ENCODE results near the gene PXMP2. TPM values are rescaled to one million over a fixed set of nuclear protein-coding genes. Genes with fewer than 3 reads are reported as not detected.

Gene PXMP2
- total and polyA plus RNA-seq, 4 donors = 43.8 to 259 (median 135) TPM

GRCh38 chr12:132642846-132643835, 44.2 kb upstream of the PXMP2 start:
- TF ChIP-seq, protein P1, sequence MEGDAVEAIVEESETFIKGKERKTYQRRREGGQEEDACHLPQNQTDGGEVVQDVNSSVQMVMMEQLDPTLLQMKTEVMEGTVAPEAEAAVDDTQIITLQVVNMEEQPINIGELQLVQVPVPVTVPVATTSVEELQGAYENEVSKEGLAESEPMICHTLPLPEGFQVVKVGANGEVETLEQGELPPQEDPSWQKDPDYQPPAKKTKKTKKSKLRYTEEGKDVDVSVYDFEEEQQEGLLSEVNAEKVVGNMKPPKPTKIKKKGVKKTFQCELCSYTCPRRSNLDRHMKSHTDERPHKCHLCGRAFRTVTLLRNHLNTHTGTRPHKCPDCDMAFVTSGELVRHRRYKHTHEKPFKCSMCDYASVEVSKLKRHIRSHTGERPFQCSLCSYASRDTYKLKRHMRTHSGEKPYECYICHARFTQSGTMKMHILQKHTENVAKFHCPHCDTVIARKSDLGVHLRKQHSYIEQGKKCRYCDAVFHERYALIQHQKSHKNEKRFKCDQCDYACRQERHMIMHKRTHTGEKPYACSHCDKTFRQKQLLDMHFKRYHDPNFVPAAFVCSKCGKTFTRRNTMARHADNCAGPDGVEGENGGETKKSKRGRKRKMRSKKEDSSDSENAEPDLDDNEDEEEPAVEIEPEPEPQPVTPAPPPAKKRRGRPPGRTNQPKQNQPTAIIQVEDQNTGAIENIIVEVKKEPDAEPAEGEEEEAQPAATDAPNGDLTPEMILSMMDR (IDR thresholded peaks at IDR 0.05; ENCODE audit: low read depth, low read length, missing input control) = no peak
- TF ChIP-seq REST (IDR thresholded peaks at IDR 0.05) = no peak
- no peak for TF ChIP-seq RXRA (IDR thresholded peaks at IDR 0.05)
- TF ChIP-seq NR2F2 (IDR thresholded peaks at IDR 0.05) = no peak
- TF ChIP-seq, protein P2, sequence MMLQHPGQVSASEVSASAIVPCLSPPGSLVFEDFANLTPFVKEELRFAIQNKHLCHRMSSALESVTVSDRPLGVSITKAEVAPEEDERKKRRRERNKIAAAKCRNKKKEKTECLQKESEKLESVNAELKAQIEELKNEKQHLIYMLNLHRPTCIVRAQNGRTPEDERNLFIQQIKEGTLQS (IDR thresholded peaks at IDR 0.05) = no peak
- no peak for TF ChIP-seq SP1 (IDR thresholded peaks at IDR 0.05)
- TF ChIP-seq FOXA1 (IDR thresholded peaks at IDR 0.05) = no peak
- no peak for TF ChIP-seq HNF4G (IDR thresholded peaks at IDR 0.05)
- TF ChIP-seq HNF4A (conservative IDR thresholded peaks at IDR 0.05) = no peak
- TF ChIP-seq, protein P3, sequence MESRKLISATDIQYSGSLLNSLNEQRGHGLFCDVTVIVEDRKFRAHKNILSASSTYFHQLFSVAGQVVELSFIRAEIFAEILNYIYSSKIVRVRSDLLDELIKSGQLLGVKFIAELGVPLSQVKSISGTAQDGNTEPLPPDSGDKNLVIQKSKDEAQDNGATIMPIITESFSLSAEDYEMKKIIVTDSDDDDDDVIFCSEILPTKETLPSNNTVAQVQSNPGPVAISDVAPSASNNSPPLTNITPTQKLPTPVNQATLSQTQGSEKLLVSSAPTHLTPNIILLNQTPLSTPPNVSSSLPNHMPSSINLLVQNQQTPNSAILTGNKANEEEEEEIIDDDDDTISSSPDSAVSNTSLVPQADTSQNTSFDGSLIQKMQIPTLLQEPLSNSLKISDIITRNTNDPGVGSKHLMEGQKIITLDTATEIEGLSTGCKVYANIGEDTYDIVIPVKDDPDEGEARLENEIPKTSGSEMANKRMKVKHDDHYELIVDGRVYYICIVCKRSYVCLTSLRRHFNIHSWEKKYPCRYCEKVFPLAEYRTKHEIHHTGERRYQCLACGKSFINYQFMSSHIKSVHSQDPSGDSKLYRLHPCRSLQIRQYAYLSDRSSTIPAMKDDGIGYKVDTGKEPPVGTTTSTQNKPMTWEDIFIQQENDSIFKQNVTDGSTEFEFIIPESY (IDR thresholded peaks at IDR 0.05) = no peak
- no peak for TF ChIP-seq GABPA (IDR thresholded peaks at IDR 0.05 in 1 of 2, conservative IDR thresholded peaks at IDR 0.05 in 1 of 2)
- no peak for TF ChIP-seq RAD21 (IDR thresholded peaks at IDR 0.05)
- no peak for TF ChIP-seq TAF1 (conservative IDR thresholded peaks at IDR 0.05)
- no peak for TF ChIP-seq EGR1 (IDR thresholded peaks at IDR 0.05; ENCODE audit: low read depth in 2 of 2)
- no peak for TF ChIP-seq MAX (IDR thresholded peaks at IDR 0.05)
- no peak for TF ChIP-seq JUND (IDR thresholded peaks at IDR 0.05)
- no peak for TF ChIP-seq FOXA2 (IDR thresholded peaks at IDR 0.05)
- no peak for TF ChIP-seq YY1 (IDR thresholded peaks at IDR 0.05)
- no peaks in the 10 kb centered on the region for H3K4me1 ChIP-seq (ENCODE audit: control insufficient read depth in 4 of 4, insufficient read depth in 4 of 4, low read length in 3 of 4)
- no peak for DNase-seq (ENCODE audit: low spot score)
- H3K36me3 ChIP-seq (ENCODE audit: control insufficient read depth in 4 of 4, insufficient read depth in 3 of 4, low read depth in 1 of 4, low read length in 3 of 4) = peaks cover 7 to 66% (median 32%) of the 10 kb centered on the region in 4 donors
- WGBS = 97% methylated on average over 30 of the region's 30 CpGs
- H3K9ac ChIP-seq (ENCODE audit: low read depth in 1 of 2, low read length in 2 of 2) = no peak overlapping the region
- H3K27ac ChIP-seq (ENCODE audit: low read depth in 1 of 2, low read length in 2 of 2) = no peak overlapping the region
- H3K9me3 ChIP-seq (ENCODE audit: control insufficient read depth in 4 of 4, low read length in 3 of 4) = no peaks in the 10 kb centered on the region
- H3K4me3 ChIP-seq (ENCODE audit: low read depth in 1 of 3, low read length in 3 of 3) = no peak overlapping the region
- H3K27me3 ChIP-seq (ENCODE audit: control insufficient read depth in 4 of 4, insufficient read depth in 4 of 4, low read length in 3 of 4) = no peaks in the 10 kb centered on the region

All from liver (tissue), 9 donors.